Inflammatory macrophage (primary cell): ENCODE results near the gene TNNC1.

Experiments used
- DNase-seq, 2 donors: peaks; one replicate each; pipeline ENCODE4 v3.0.0-alpha.2; 2020 to 2022
- total RNA-seq, 18 experiments: gene quantifications; one replicate each; lab custom pipeline; 2026; ENCODE audit warnings: mixed read lengths in 6 of 18, inconsistent platforms in 2 of 18; lab: John Stamatoyannopoulos, UW

TNNC1 gene
- total RNA-seq = 0 to 0.12 (median 0) reads per million in 18 experiments

GRCh38 chr3:52453496-52454249, at the start of gene TNNC1:
TSS of gene TNNC1 (minus strand) at chr3:52454041. CDS start at chr3:52454015, 26 bp downstream.
- no peak for DNase-seq

GRCh38 chr3:52502808-52503350, 49.0 kb upstream of the TNNC1 start:
- DNase-seq = no peak

GRCh38 chr3:52502001-52502400, 48.2 kb upstream of the TNNC1 start:
- no peak for DNase-seq

GRCh38 chr3:52501046-52501445, 47.2 kb upstream of the TNNC1 start:
- DNase-seq = no peak

GRCh38 chr3:52498137-52499054, 44.6 kb upstream of the TNNC1 start:
- peak; percentile 96 for DNase-seq

GRCh38 chr3:52495777-52496602, 42.1 kb upstream of the TNNC1 start:
- peak; percentile 47 to 60 for DNase-seq

GRCh38 chr3:52494886-52495495, 41.1 kb upstream of the TNNC1 start, which contains the start of gene STAB1:
TSS of gene STAB1 (plus strand) at chr3:52495338. CDS start at chr3:52495414, 76 bp downstream.
- DNase-seq = peak in 1 of 2 donors; percentile 41

- no peak for DNase-seq
These were observed 40.6 kb upstream of the TNNC1 start for GRCh38 chr3:52494445-52494844.

GRCh38 chr3:52493232-52494017, 39.6 kb upstream of the TNNC1 start:
- DNase-seq = no peak

- no peak for DNase-seq
These were observed 38.2 kb upstream of the TNNC1 start for GRCh38 chr3:52492059-52492458.

- DNase-seq = peak; percentile 65 to 76
These were observed 37.2 kb upstream of the TNNC1 start for GRCh38 chr3:52490939-52491526.

GRCh38 chr3:52490035-52490938, 36.4 kb upstream of the TNNC1 start:
- DNase-seq = no peak

GRCh38 chr3:52489453-52489852, 35.6 kb upstream of the TNNC1 start:
- DNase-seq = no peak

GRCh38 chr3:52488746-52489145, 34.9 kb upstream of the TNNC1 start:
- DNase-seq = no peak

- no peak for DNase-seq
These were observed 34.2 kb upstream of the TNNC1 start for GRCh38 chr3:52487788-52488691.

GRCh38 chr3:52487050-52487787, 33.4 kb upstream of the TNNC1 start:
- DNase-seq = no peak

GRCh38 chr3:52484680-52485461, 31.0 kb upstream of the TNNC1 start:
- no peak for DNase-seq
